HEK293T (cell line): ENCODE data around the gene GHR.

Experiments used
- BHLHE40 ChIP-seq: fragments of 450-650 bp; IDR thresholded peaks from 2 replicates; pipeline ENCODE4 v1.6.1; 2016; ENCODE audit warnings: mild to moderate bottlenecking, moderate library complexity, borderline replicate concordance
- ELF4 ChIP-seq: fragments of 450-650 bp; IDR thresholded peaks from 2 replicates; pipeline ENCODE4 v1.6.1; 2017; ENCODE audit warnings: antibody characterized with exemption
- FOXA1 ChIP-seq: fragments of 450-650 bp; IDR thresholded peaks from 2 replicates; pipeline ENCODE4 v1.6.1; 2016; ENCODE audit warnings: mild to moderate bottlenecking
- FOXK2 ChIP-seq: fragments of 450-650 bp; IDR thresholded peaks from 2 replicates; pipeline ENCODE4 v1.6.1; 2016; ENCODE audit warnings: mild to moderate bottlenecking
- FOXM1 ChIP-seq: fragments of 450-650 bp; IDR thresholded peaks from 2 replicates; pipeline ENCODE4 v1.6.1; 2017; ENCODE audit warnings: mild to moderate bottlenecking, borderline replicate concordance
- HDGF ChIP-seq: fragments of 450-650 bp; IDR thresholded peaks from 2 replicates; pipeline ENCODE4 v1.6.1; 2017; ENCODE audit warnings: antibody characterized with exemption, borderline replicate concordance
- NFRKB ChIP-seq: fragments of 450-650 bp; IDR thresholded peaks from 2 replicates; pipeline ENCODE4 v1.6.1; 2016; ENCODE audit warnings: mild to moderate bottlenecking, moderate library complexity
- PKNOX1 ChIP-seq: fragments of 450-650 bp; IDR thresholded peaks from 2 replicates; pipeline ENCODE4 v1.6.1; 2016
- SUZ12 ChIP-seq: fragments of 450-650 bp; IDR thresholded peaks from 2 replicates; pipeline ENCODE4 v1.6.1; 2016; ENCODE audit warnings: mild to moderate bottlenecking
- ZNF384 ChIP-seq: fragments of 450-650 bp; IDR thresholded peaks from 2 replicates; pipeline ENCODE4 v1.6.1; 2016

GRCh38 chr5:42636425-42636824 lies 213.2 kb downstream of the GHR start:
- TF ChIP-seq FOXK2 = no peak
- TF ChIP-seq PKNOX1 = no peak
- no peak for TF ChIP-seq NFRKB
- no peak for TF ChIP-seq SUZ12
- TF ChIP-seq HDGF = no peak
- no peak for TF ChIP-seq FOXA1
- TF ChIP-seq ZNF384 = no peak
- no peak for TF ChIP-seq ELF4
- TF ChIP-seq BHLHE40 = no peak
- TF ChIP-seq FOXM1 = no peak
